ENCODE results near the gene PES1.

Gene PES1

GRCh38 chr22:30584441-30584840 is 7.3 kb downstream of the PES1 start:
- TF ChIP-seq, protein P1, sequence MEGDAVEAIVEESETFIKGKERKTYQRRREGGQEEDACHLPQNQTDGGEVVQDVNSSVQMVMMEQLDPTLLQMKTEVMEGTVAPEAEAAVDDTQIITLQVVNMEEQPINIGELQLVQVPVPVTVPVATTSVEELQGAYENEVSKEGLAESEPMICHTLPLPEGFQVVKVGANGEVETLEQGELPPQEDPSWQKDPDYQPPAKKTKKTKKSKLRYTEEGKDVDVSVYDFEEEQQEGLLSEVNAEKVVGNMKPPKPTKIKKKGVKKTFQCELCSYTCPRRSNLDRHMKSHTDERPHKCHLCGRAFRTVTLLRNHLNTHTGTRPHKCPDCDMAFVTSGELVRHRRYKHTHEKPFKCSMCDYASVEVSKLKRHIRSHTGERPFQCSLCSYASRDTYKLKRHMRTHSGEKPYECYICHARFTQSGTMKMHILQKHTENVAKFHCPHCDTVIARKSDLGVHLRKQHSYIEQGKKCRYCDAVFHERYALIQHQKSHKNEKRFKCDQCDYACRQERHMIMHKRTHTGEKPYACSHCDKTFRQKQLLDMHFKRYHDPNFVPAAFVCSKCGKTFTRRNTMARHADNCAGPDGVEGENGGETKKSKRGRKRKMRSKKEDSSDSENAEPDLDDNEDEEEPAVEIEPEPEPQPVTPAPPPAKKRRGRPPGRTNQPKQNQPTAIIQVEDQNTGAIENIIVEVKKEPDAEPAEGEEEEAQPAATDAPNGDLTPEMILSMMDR (IDR thresholded peaks at IDR 0.05; ENCODE audit: extremely low read depth, missing control alignments): no peak
- no peak for DNase-seq (ENCODE audit: low spot score)

GRCh38 chr22:30582788-30583545 is 8.7 kb downstream of the PES1 start:
- no peak for DNase-seq (ENCODE audit: low spot score)
- TF ChIP-seq, protein P1 (IDR thresholded peaks at IDR 0.05; ENCODE audit: extremely low read depth, missing control alignments): no peak

GRCh38 chr22:30582051-30582450 is 9.7 kb downstream of the PES1 start:
- no peak for DNase-seq (ENCODE audit: low spot score)
- TF ChIP-seq, protein P1 (IDR thresholded peaks at IDR 0.05; ENCODE audit: extremely low read depth, missing control alignments): no peak

DNA sequence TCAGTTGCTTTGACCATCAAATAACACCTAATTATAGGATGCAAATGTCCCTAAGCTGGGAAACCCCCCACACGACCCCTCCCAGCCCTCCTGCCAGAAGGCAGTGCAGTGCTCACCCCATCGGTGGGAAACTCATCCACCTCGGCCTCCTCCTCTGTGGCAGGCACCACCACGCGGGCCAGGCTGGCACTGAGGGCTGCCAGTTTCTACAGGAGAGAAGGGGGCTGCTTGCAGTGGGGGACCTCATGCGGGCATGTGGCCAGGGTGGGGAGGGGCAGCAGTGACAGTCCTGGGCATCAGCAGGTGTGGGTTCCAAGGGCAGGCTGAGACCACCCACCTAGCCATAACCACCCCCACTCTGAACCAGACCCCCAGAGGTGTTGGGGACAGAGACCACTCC is 10.8 kb downstream of the PES1 start:
- TF ChIP-seq, protein P1 (IDR thresholded peaks at IDR 0.05; ENCODE audit: extremely low read depth, missing control alignments): no peak
- no peak for DNase-seq (ENCODE audit: low spot score)

DNA sequence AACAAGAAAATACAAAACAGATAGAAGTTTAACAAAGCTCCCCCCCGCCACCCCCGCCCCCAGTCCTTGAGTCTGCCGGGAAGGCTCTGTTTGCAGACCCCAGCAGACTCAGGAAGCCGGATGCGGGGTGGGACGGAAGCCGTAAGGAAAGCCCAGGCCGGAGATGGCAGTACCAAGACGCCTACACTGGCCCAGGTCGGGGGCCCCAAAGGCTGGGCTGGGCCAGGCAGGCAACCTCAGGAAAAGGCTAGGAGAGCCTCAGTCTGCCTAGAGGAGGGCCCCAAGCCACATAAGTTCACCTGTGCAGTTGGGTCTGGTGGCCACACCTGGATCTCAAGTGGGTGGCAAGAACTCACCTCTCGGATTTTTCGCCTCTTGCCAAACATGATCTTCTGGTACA is 13.2 kb downstream of the PES1 start:
- TF ChIP-seq, protein P1 (IDR thresholded peaks at IDR 0.05; ENCODE audit: extremely low read depth, missing control alignments): no peak
- no peak for DNase-seq (ENCODE audit: low spot score)

- no peak for DNase-seq (ENCODE audit: low spot score)
- TF ChIP-seq, protein P1 (IDR thresholded peaks at IDR 0.05; ENCODE audit: extremely low read depth, missing control alignments): no peak
Observed at GRCh38 chr22:30575859-30576258, 15.9 kb downstream of the PES1 start.

GRCh38 chr22:30574997-30575671 is 16.6 kb downstream of the PES1 start:
- no peak for DNase-seq (ENCODE audit: low spot score)
- TF ChIP-seq, protein P1 (IDR thresholded peaks at IDR 0.05; ENCODE audit: extremely low read depth, missing control alignments): no peak

All from GM20000 (cell line).